OCI-LY1 (cell line): ENCODE data around the gene ANP32E.

Source experiments
- CTCF ChIP-seq: fragments of 200-600 bp; sonication (generic), shearing (Covaris generic); IDR thresholded peaks from 2 replicates; pipeline ENCODE4 v1.5.1; 2017; ENCODE audit warnings: mild to moderate bottlenecking, antibody characterized with exemption, low read length, moderate library complexity, mixed read lengths
- EZH2 ChIP-seq: fragments of 200-600 bp; sonication (generic), shearing (Covaris generic); IDR thresholded peaks from 2 replicates; pipeline ENCODE4 v1.8.0; 2017; ENCODE audit warnings: borderline replicate concordance, mixed run types, mild to moderate bottlenecking, antibody characterized with exemption, low read length, moderate library complexity, mixed read lengths

GRCh38 chr1:150183061-150183460 is 52.9 kb downstream of the ANP32E start:
- no peak for TF ChIP-seq CTCF
- no peak for TF ChIP-seq EZH2
